Neuronal stem cell (in vitro differentiated cells): ENCODE results near the gene MMP25.
"Not testable (repeated sequence)": the region's sequence is repeated elsewhere in the genome, so short reads cannot be mapped to it uniquely, and the experiment has no call there.

Source experiments
- DNase-seq: peaks from one replicate; pipeline ENCODE4 v3.0.0-alpha.2; 2013; ENCODE audit warnings: low spot score
- H2AFZ ChIP-seq: one replicate; pipeline ENCODE4 v1.6.1; 2013; ENCODE audit warnings: mild to moderate bottlenecking, low read length, inconsistent platforms
- H2AK5ac ChIP-seq: 2 replicates; pipeline ENCODE4 v1.6.1; 2013; ENCODE audit warnings: low read depth, mild to moderate bottlenecking, inconsistent platforms, low read length, moderate library complexity, mixed read lengths
- H2BK120ac ChIP-seq: 2 replicates; pipeline ENCODE4 v1.6.1; 2013; ENCODE audit warnings: low read depth, mild to moderate bottlenecking, inconsistent platforms, low read length, moderate library complexity, mixed read lengths
- H2BK12ac ChIP-seq: one replicate; pipeline ENCODE4 v1.6.1; 2013; ENCODE audit warnings: low read length, inconsistent platforms
- H2BK15ac ChIP-seq: 2 replicates; pipeline ENCODE4 v1.6.1; 2013; ENCODE audit warnings: mild to moderate bottlenecking, low read length, inconsistent platforms, mixed read lengths
- H2BK5ac ChIP-seq: one replicate; pipeline ENCODE4 v1.6.1; 2013; ENCODE audit warnings: inconsistent platforms, mild to moderate bottlenecking, low read length, moderate library complexity
- H3K14ac ChIP-seq: one replicate; pipeline ENCODE4 v1.6.1; 2013; ENCODE audit warnings: low read length, inconsistent platforms
- H3K18ac ChIP-seq: 2 replicates; pipeline ENCODE4 v1.6.1; 2013; ENCODE audit warnings: low read length, inconsistent platforms
- H3K23ac ChIP-seq: 2 replicates; pipeline ENCODE4 v1.6.1; 2013; ENCODE audit warnings: low read depth, mild to moderate bottlenecking, mixed read lengths, low read length, inconsistent platforms; ENCODE audit not compliant: poor library complexity
- H3K27ac ChIP-seq: replicated peaks from 3 replicates; pipeline ENCODE4 v1.5.1; 2013; ENCODE audit warnings: low read length, inconsistent platforms
- H3K27me3 ChIP-seq, 3 experiments: 2 replicates each; pipeline ENCODE4 v1.6.1; 2013; ENCODE audit warnings: low read length in 3 of 3, mild to moderate bottlenecking in 2 of 3, inconsistent platforms in 1 of 3, low read depth in 1 of 3, mixed read lengths in 1 of 3, moderate library complexity in 1 of 3; ENCODE audit not compliant: control insufficient read depth in 3 of 3, insufficient read depth in 3 of 3
- H3K36me3 ChIP-seq, 2 donors: replicated peaks in 1 of 2; 2 replicates each; pipeline ENCODE4 v1.6.1; 2013; ENCODE audit warnings: low read length in 2 of 2; ENCODE audit not compliant: control insufficient read depth in 2 of 2, insufficient read depth in 2 of 2
- H3K4ac ChIP-seq: 2 replicates; pipeline ENCODE4 v1.6.1; 2013; ENCODE audit warnings: inconsistent platforms, mild to moderate bottlenecking, low read length, moderate library complexity
- H3K4me1 ChIP-seq, 2 donors: 1 replicate in 1 of 2; 2 replicates in 1 of 2; pipeline ENCODE4 v1.6.1; 2013; ENCODE audit warnings: low read length in 2 of 2, low read depth in 1 of 2; ENCODE audit not compliant: control insufficient read depth in 2 of 2, insufficient read depth in 1 of 2
- H3K4me2 ChIP-seq: one replicate; pipeline ENCODE4 v1.6.1; 2013; ENCODE audit warnings: mild to moderate bottlenecking, low read length, inconsistent platforms; ENCODE audit not compliant: insufficient read depth, poor library complexity, severe bottlenecking
- H3K4me3 ChIP-seq, 2 donors: 2 replicates each; pipeline ENCODE4 v1.5.1; 2013; ENCODE audit warnings: low read length in 2 of 2, mild to moderate bottlenecking in 2 of 2, inconsistent platforms in 1 of 2, moderate library complexity in 1 of 2
- H3K79me1 ChIP-seq: one replicate; pipeline ENCODE4 v1.6.1; 2013; ENCODE audit warnings: low read depth, mild to moderate bottlenecking, inconsistent platforms, low read length, moderate library complexity
- H3K9ac ChIP-seq: one replicate; pipeline ENCODE4 v1.6.1; 2013; ENCODE audit warnings: mild to moderate bottlenecking, low read depth, low read length, inconsistent platforms; ENCODE audit not compliant: poor library complexity
- H3K9me3 ChIP-seq, 2 donors: replicated peaks in 1 of 2; 2 replicates each; pipeline versions ENCODE3 to v1.6.1; 2013; ENCODE audit warnings: low read length in 2 of 2, mild to moderate bottlenecking in 2 of 2, inconsistent platforms in 1 of 2, low read depth in 1 of 2, mixed read lengths in 1 of 2, moderate library complexity in 1 of 2; ENCODE audit not compliant: control insufficient read depth in 2 of 2, insufficient read depth in 1 of 2
- H4K8ac ChIP-seq: one replicate; pipeline ENCODE4 v1.6.1; 2013; ENCODE audit warnings: low read depth, mild to moderate bottlenecking, inconsistent platforms, low read length, moderate library complexity
- H4K91ac ChIP-seq: one replicate; pipeline ENCODE4 v1.6.1; 2013; ENCODE audit warnings: low read length, low read depth, mild to moderate bottlenecking, inconsistent platforms; ENCODE audit not compliant: poor library complexity
- WGBS, 2 donors: extraction: QIAGEN DNeasy Blood & Tissue Kit; methylation state at CpG; one replicate each; pipeline ENCODE4 v1.1.7; 2013; ENCODE audit warnings: missing lambda C conversion rate in 2 of 2, mixed read lengths in 1 of 2; ENCODE audit not compliant: insufficient read length in 2 of 2, insufficient replicate concordance in 1 of 2; ENCODE audit errors: extremely low coverage in 2 of 2; 5-methylcytosine and 5-hydroxymethylcytosine counted together

The MMP25 gene

DNA sequence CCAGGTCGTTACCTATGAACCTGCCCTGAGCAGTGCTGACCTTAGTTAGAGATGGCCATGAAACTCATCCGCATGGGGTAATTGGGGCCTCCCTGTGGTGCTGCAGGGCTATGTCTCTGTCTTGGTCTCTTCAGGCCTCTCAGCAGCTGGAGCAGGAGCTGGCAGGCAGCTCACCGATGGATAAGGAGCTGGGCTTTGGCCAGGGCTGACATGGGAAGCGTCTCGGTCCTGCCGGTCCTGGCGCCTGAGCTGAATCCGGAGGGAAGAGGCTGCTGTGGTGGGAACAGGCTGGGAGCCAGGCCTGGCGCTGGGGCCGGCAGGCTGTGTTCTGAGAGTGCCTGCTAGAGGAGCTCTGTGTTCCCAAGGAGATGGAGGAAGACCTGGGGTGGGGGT lies 29.2 kb downstream of the MMP25 start:
- H4K8ac ChIP-seq = no peak overlapping the region
- no peaks in the 10 kb centered on the region for H3K9me3 ChIP-seq
- peaks cover 0 to 2% of the 10 kb centered on the region in 2 donors for H3K4me1 ChIP-seq
- H3K27me3 ChIP-seq = peaks cover 0 to 39% (median 0%) of the 10 kb centered on the region in 3 experiments
- H3K14ac ChIP-seq = no peak overlapping the region
- H3K27ac ChIP-seq = no peak overlapping the region
- no peak overlapping the region for H3K4ac ChIP-seq
- H2AFZ ChIP-seq = no peak overlapping the region
- no peak overlapping the region for H3K9ac ChIP-seq
- no peak overlapping the region for H2BK12ac ChIP-seq
- H2AK5ac ChIP-seq = no peak overlapping the region
- no peaks in the 10 kb centered on the region for H3K79me1 ChIP-seq
- no peak overlapping the region for H2BK15ac ChIP-seq
- no peak overlapping the region for H3K4me2 ChIP-seq
- no peak overlapping the region for H3K23ac ChIP-seq
- H2BK120ac ChIP-seq = no peak overlapping the region
- no peak for DNase-seq
- H4K91ac ChIP-seq = no peak overlapping the region
- WGBS, 2 donors = no CpG with 5 or more reads among the region's 10 CpGs
- H3K4me3 ChIP-seq = no peak overlapping the region
- no peak overlapping the region for H2BK5ac ChIP-seq
- no peaks in the 10 kb centered on the region for H3K36me3 ChIP-seq
- no peak overlapping the region for H3K18ac ChIP-seq

DNA sequence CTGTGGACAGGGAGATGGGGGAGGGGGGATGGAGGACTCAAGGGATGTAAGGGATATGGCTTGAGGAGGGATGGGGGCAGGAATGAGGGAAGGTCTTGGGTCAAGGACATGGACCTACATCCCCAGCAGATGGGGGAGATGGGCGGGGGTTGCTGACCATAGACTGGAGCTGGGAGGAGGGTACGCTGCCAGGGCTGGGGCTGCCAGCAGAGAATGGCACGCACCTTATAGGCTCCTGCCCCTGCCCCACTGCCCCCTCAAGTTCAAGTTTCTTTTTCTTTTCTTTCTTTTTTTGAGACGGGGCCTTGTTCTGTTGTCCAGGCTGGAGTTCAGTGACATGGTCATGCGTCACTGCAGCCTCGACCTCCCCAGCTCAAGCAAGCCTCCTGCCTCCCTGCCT lies 29.6 kb downstream of the MMP25 start:
- H3K79me1 ChIP-seq, H3K27ac ChIP-seq, H3K4ac ChIP-seq, H2BK12ac ChIP-seq, H2BK15ac ChIP-seq, H3K4me2 ChIP-seq, H3K23ac ChIP-seq, H3K4me1 ChIP-seq, H4K91ac ChIP-seq, H4K8ac ChIP-seq, H3K4me3 ChIP-seq, DNase-seq, H3K18ac ChIP-seq, H2BK120ac ChIP-seq, H2AFZ ChIP-seq, H3K36me3 ChIP-seq, H3K9ac ChIP-seq, H3K9me3 ChIP-seq, H3K14ac ChIP-seq: not testable (repeated sequence)
- no CpG with 5 or more reads among the region's 6 CpGs for WGBS, 2 donors
- peak overlapping the region; percentile 39 for H2BK5ac ChIP-seq
- H3K27me3 ChIP-seq = peaks cover 0 to 38% (median 0%) of the 10 kb centered on the region in 3 experiments
- H2AK5ac ChIP-seq = peak overlapping the region; percentile 35

DNA sequence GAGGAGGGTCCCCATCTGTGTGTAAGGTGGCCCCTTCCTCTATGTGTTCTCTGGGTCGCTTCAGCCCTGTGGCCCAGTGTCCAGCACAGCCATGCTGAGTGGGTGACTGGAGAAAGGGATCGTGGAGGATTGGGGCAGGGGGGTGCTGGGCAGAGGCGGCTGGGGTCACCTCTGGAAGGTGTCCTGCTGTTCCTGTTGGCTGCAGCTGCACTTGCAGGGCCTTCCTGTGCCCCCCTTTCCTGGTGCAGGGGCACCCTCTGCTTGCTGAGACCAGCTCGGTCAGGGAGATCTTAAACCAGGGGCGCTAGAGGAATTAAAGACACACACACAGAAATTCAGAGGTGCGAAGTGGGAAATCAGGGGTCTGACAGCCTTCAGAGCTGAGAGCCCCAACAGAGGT lies 30.2 kb downstream of the MMP25 start:
- H2BK12ac ChIP-seq = peak overlapping the region; percentile 22
- H3K18ac ChIP-seq = no peak overlapping the region
- no peak overlapping the region for H3K4ac ChIP-seq
- peak overlapping the region; percentile 39 for H2BK5ac ChIP-seq
- no peaks in the 10 kb centered on the region for H3K36me3 ChIP-seq
- H2AK5ac ChIP-seq = no peak overlapping the region
- WGBS, 2 donors = no CpG with 5 or more reads among the region's 6 CpGs
- DNase-seq = no peak
- no peaks in the 10 kb centered on the region for H3K9me3 ChIP-seq
- H4K91ac ChIP-seq = no peak overlapping the region
- peaks cover 0 to 36% (median 0%) of the 10 kb centered on the region in 3 experiments for H3K27me3 ChIP-seq
- no peak overlapping the region for H3K27ac ChIP-seq
- no peak overlapping the region for H2AFZ ChIP-seq
- H3K4me1 ChIP-seq = peaks cover 0 to 2% of the 10 kb centered on the region in 2 donors
- no peak overlapping the region for H3K4me2 ChIP-seq
- no peak overlapping the region for H3K4me3 ChIP-seq
- H3K14ac ChIP-seq = no peak overlapping the region
- H2BK120ac ChIP-seq = no peak overlapping the region
- H4K8ac ChIP-seq = no peak overlapping the region
- no peaks in the 10 kb centered on the region for H3K79me1 ChIP-seq
- no peak overlapping the region for H3K23ac ChIP-seq
- H2BK15ac ChIP-seq = no peak overlapping the region
- peak overlapping the region; percentile 4 for H3K9ac ChIP-seq

DNA sequence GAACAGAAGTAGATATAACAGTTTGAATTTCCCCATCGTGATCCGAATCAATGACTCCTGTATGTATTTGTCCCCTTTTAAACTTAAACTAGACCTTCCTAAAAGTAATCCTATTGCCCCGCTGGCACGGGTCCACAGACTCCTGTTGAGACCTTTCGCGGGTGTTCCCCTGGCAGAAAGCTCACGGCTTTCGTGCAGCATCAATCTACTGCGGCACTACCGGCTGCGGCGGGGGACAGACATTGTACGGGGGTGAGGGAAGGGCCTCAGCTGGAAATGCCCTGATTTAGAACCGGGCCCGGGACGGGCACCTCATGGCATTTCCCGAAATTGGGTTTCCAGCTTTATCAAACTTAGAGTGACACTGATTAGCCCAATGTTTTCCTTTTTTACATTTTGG lies 33.7 kb downstream of the MMP25 start:
- H3K4ac ChIP-seq = no peak overlapping the region

More for the DNA sequence above, 33.7 kb downstream of the MMP25 start:
- WGBS, 2 donors = no CpG with 5 or more reads among the region's 17 CpGs
- H2BK120ac ChIP-seq = no peak overlapping the region
- no peak overlapping the region for H2BK12ac ChIP-seq
- peaks cover 0 to 25% (median 0%) of the 10 kb centered on the region in 3 experiments for H3K27me3 ChIP-seq
- no peak overlapping the region for H2AK5ac ChIP-seq
- no peak overlapping the region for H3K18ac ChIP-seq
- H3K4me2 ChIP-seq = no peak overlapping the region
- no peak overlapping the region for H4K91ac ChIP-seq
- no peak overlapping the region for H3K23ac ChIP-seq
- no peaks in the 10 kb centered on the region for H3K79me1 ChIP-seq
- H3K9me3 ChIP-seq = no peaks in the 10 kb centered on the region
- H3K27ac ChIP-seq = no peak overlapping the region
- H2AFZ ChIP-seq = no peak overlapping the region
- no peak overlapping the region for H3K14ac ChIP-seq
- H4K8ac ChIP-seq = no peak overlapping the region
- no peaks in the 10 kb centered on the region for H3K36me3 ChIP-seq
- no peak for DNase-seq
- H2BK5ac ChIP-seq = no peak overlapping the region
- no peak overlapping the region for H3K4me3 ChIP-seq
- no peak overlapping the region for H3K9ac ChIP-seq
- H3K4me1 ChIP-seq = no peaks in the 10 kb centered on the region
- no peak overlapping the region for H2BK15ac ChIP-seq
